Measurements from ENCODE around the gene ADSL.

The ADSL gene

DNA sequence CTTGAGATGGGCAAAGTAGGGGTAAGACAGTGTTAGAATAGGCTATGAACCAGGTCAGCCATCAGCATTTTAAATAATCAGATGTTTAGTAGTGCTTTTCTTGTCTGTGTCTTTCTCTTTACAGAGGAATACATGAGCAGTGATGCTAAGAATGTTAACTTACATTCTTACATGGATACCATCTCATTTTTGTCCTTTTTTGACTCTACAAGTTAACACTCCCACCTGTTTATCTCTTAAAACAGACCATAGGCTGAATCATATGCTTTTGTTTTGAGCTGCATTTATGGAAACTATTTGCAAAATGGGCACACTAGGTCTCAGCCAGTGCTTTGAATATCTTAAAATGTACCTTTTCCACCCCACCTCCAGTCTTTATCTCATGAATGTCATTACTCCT is 25.6 kb upstream of the ADSL start:
- no peak overlapping the region for H3K4me3 ChIP-seq (ENCODE audit: control insufficient read depth, low read depth, low read length)
- DNase-seq (ENCODE audit: low read depth): no peak
- TF ChIP-seq, protein P1, sequence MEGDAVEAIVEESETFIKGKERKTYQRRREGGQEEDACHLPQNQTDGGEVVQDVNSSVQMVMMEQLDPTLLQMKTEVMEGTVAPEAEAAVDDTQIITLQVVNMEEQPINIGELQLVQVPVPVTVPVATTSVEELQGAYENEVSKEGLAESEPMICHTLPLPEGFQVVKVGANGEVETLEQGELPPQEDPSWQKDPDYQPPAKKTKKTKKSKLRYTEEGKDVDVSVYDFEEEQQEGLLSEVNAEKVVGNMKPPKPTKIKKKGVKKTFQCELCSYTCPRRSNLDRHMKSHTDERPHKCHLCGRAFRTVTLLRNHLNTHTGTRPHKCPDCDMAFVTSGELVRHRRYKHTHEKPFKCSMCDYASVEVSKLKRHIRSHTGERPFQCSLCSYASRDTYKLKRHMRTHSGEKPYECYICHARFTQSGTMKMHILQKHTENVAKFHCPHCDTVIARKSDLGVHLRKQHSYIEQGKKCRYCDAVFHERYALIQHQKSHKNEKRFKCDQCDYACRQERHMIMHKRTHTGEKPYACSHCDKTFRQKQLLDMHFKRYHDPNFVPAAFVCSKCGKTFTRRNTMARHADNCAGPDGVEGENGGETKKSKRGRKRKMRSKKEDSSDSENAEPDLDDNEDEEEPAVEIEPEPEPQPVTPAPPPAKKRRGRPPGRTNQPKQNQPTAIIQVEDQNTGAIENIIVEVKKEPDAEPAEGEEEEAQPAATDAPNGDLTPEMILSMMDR (IDR thresholded peaks at IDR 0.05; ENCODE audit: control insufficient read depth, insufficient read depth, low read depth, low read length, missing control alignments): no peak

- TF ChIP-seq, protein P1 (IDR thresholded peaks at IDR 0.05; ENCODE audit: control insufficient read depth, insufficient read depth, low read depth, low read length, missing control alignments): no peak
- DNase-seq (ENCODE audit: low read depth): no peak
Observed at GRCh38 chr22:40322021-40322420, 24.3 kb upstream of the ADSL start.

DNA sequence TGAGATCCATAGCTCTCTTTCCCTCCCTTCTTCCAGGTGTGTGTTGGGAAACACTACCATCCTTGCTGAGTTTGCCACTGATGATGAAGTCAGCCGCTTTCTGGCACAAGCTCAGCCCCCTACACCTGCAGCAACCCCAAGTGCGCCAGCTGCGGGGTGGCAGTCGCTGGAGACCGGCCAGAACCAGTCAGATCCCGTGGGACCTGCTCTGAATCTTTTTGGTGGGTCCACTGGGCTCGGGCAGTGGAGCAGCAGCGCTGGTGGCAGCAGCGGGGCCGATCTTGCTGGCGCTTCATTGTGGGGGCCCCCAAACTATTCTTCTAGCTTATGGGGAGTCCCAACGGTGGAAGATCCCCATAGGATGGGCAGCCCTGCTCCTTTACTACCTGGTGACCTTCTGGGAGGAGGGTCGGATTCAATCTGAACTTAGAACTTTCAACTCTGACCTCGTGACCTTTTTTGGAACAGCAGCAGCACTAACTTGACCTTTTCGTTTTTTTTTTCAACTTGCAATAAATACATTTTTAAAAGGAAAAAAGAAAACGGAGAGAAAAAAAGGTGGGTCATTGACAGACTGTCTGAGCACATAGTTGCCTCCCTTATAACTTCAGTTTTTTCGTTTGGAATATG is 23.4 kb upstream of the ADSL start:
- no peak for DNase-seq (ENCODE audit: low read depth)
- H3K4me3 ChIP-seq (ENCODE audit: control insufficient read depth, low read depth, low read length): no peak overlapping the region
- TF ChIP-seq, protein P1 (IDR thresholded peaks at IDR 0.05; ENCODE audit: control insufficient read depth, insufficient read depth, low read depth, low read length, missing control alignments): no peak

More at GRCh38 chr22:40322021-40322420, 24.3 kb upstream of the ADSL start:
- H3K4me3 ChIP-seq (ENCODE audit: control insufficient read depth, low read depth, low read length): no peak overlapping the region

GRCh38 chr22:40323681-40324171 is 22.6 kb upstream of the ADSL start:
- H3K4me3 ChIP-seq (ENCODE audit: control insufficient read depth, low read depth, low read length): no peak overlapping the region
- DNase-seq (ENCODE audit: low read depth): no peak
- TF ChIP-seq, protein P1 (IDR thresholded peaks at IDR 0.05; ENCODE audit: control insufficient read depth, insufficient read depth, low read depth, low read length, missing control alignments): no peak

- no peak overlapping the region for H3K4me3 ChIP-seq (ENCODE audit: control insufficient read depth, low read depth, low read length)
- TF ChIP-seq, protein P1 (IDR thresholded peaks at IDR 0.05; ENCODE audit: control insufficient read depth, insufficient read depth, low read depth, low read length, missing control alignments): no peak
- DNase-seq (ENCODE audit: low read depth): no peak
Observed at GRCh38 chr22:40324468-40325305, 21.6 kb upstream of the ADSL start.

DNA sequence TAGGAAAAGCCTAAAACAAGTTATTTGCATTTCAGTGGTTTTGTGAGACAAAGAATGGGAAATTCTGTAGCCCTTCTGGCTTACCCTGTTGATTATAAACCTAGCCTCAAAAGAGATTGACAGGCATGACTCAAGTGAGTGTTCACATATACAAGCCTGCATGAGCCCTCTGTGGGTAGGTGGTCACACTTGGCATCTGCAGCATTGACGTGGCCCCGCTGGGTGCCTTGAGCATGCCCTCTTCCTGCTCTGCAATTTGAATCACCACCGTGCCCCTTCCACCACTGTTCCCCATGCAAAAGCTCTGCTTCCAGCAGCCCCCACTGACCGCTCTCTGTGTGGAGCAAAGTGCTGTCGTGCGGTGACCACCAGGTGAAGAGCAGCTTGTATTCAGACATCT is 21.0 kb upstream of the ADSL start:
- no peak overlapping the region for H3K4me3 ChIP-seq (ENCODE audit: control insufficient read depth, low read depth, low read length)
- TF ChIP-seq, protein P1 (IDR thresholded peaks at IDR 0.05; ENCODE audit: control insufficient read depth, insufficient read depth, low read depth, low read length, missing control alignments): no peak
- DNase-seq (ENCODE audit: low read depth): no peak
